ENCODE data around the gene TRAPPC3L. TPM values are rescaled to one million over a fixed set of nuclear protein-coding genes. Genes with fewer than 3 reads are reported as not detected.

TRAPPC3L gene
- not detected for total RNA-seq

- no peaks in the 10 kb centered on the region for H3K36me3 ChIP-seq
- TF ChIP-seq CTCF (IDR thresholded peaks at IDR 0.05) (no peak), POLR2A (IDR thresholded peaks at IDR 0.05) (no peak)
- no peaks in the 10 kb centered on the region for H3K27me3 ChIP-seq
- DNase-seq: no peak
- H3K9me3 ChIP-seq: no peaks in the 10 kb centered on the region
- H3K4me1 ChIP-seq: no peaks in the 10 kb centered on the region
- no peak within 1 kb of the TSS for H3K4me3 ChIP-seq
- no peak within 1 kb of the TSS for H3K27ac ChIP-seq
These were observed at the start of gene TRAPPC3L for GRCh38 chr6:116545651-116546050. TSS of gene TRAPPC3L (minus strand) at chr6:116545684. CDS start at chr6:116545514, 170 bp downstream.

GRCh38 chr6:116595247-116595646 is 49.8 kb upstream of the TRAPPC3L start:
- Histone ChIP-seq H3K9me3 (no peaks in the 10 kb centered on the region), H3K27me3 (no peaks in the 10 kb centered on the region), H3K4me1 (no peaks in the 10 kb centered on the region), H3K27ac (no peak overlapping the region), H3K36me3 (peaks cover 0 to 47% (median 0%) of the 10 kb centered on the region in 3 donors), H3K4me3 (no peak overlapping the region)
- TF ChIP-seq CTCF (IDR thresholded peaks at IDR 0.05): no peak
- no peak for TF ChIP-seq POLR2A (IDR thresholded peaks at IDR 0.05)
- no peak for DNase-seq

GRCh38 chr6:116586738-116587137 is 41.3 kb upstream of the TRAPPC3L start:
- no peak for TF ChIP-seq CTCF (IDR thresholded peaks at IDR 0.05)
- TF ChIP-seq POLR2A (IDR thresholded peaks at IDR 0.05): no peak
- Histone ChIP-seq H3K27ac (no peak overlapping the region), H3K36me3 (peaks cover 0 to 63% (median 0%) of the 10 kb centered on the region in 3 donors)

GRCh38 chr6:116586276-116586675 is 40.8 kb upstream of the TRAPPC3L start:
- Histone ChIP-seq H3K9me3 (no peaks in the 10 kb centered on the region), H3K27me3 (no peaks in the 10 kb centered on the region), H3K36me3 (peaks cover 0 to 58% (median 0%) of the 10 kb centered on the region in 3 donors), H3K4me3 (no peak overlapping the region), H3K4me1 (no peaks in the 10 kb centered on the region), H3K27ac (no peak overlapping the region)
- DNase-seq: no peak
- TF ChIP-seq CTCF (IDR thresholded peaks at IDR 0.05) (no peak), POLR2A (IDR thresholded peaks at IDR 0.05) (no peak)

More at GRCh38 chr6:116586738-116587137, 41.3 kb upstream of the TRAPPC3L start:
- no peaks in the 10 kb centered on the region for H3K9me3 ChIP-seq
- no peak overlapping the region for H3K4me3 ChIP-seq
- no peaks in the 10 kb centered on the region for H3K4me1 ChIP-seq
- H3K27me3 ChIP-seq: no peaks in the 10 kb centered on the region
- DNase-seq: no peak

- no peaks in the 10 kb centered on the region for H3K9me3 ChIP-seq
- peaks cover 0 to 6% (median 0%) of the 10 kb centered on the region in 4 donors for H3K4me1 ChIP-seq
- no peak for DNase-seq
- H3K4me3 ChIP-seq: no peak overlapping the region
- no peak overlapping the region for H3K27ac ChIP-seq
- TF ChIP-seq POLR2A (IDR thresholded peaks at IDR 0.05) (no peak), CTCF (IDR thresholded peaks at IDR 0.05) (no peak)
- H3K27me3 ChIP-seq: no peaks in the 10 kb centered on the region
- peaks cover 0 to 7% (median 0%) of the 10 kb centered on the region in 3 donors for H3K36me3 ChIP-seq
These were observed 34.7 kb upstream of the TRAPPC3L start for GRCh38 chr6:116580198-116580597.

- Histone ChIP-seq H3K4me1 (peaks cover 0 to 6% (median 0%) of the 10 kb centered on the region in 4 donors), H3K4me3 (no peak overlapping the region), H3K27ac (no peak overlapping the region), H3K9me3 (no peaks in the 10 kb centered on the region), H3K27me3 (no peaks in the 10 kb centered on the region), H3K36me3 (no peaks in the 10 kb centered on the region)
- no peak for DNase-seq
- TF ChIP-seq CTCF (IDR thresholded peaks at IDR 0.05) (no peak), POLR2A (IDR thresholded peaks at IDR 0.05) (no peak)
These were observed 33.7 kb upstream of the TRAPPC3L start for GRCh38 chr6:116579143-116579542.
